Dermis blood vessel endothelial cell (primary cell): ENCODE data around the gene HOXC13. TPM values are rescaled to one million over a fixed set of nuclear protein-coding genes. Genes with fewer than 3 reads are reported as not detected.
A peak's percentile ranks its signal among the peaks of the same experiment; 100 is the strongest.

Source experiments
- DNase-seq: peaks from one replicate; pipeline ENCODE4 v3.0.0; 2010
- total RNA-seq: library from RNA; depleted of rRNA; stranded (reverse); fragments of >200 nt; gene quantifications from 2 replicates; pipeline ENCODE4 v1.2.3, GENCODE V29; 2014

The HOXC13 gene
- total RNA-seq, 1 donor from 2014 or later = not detected

DNA sequence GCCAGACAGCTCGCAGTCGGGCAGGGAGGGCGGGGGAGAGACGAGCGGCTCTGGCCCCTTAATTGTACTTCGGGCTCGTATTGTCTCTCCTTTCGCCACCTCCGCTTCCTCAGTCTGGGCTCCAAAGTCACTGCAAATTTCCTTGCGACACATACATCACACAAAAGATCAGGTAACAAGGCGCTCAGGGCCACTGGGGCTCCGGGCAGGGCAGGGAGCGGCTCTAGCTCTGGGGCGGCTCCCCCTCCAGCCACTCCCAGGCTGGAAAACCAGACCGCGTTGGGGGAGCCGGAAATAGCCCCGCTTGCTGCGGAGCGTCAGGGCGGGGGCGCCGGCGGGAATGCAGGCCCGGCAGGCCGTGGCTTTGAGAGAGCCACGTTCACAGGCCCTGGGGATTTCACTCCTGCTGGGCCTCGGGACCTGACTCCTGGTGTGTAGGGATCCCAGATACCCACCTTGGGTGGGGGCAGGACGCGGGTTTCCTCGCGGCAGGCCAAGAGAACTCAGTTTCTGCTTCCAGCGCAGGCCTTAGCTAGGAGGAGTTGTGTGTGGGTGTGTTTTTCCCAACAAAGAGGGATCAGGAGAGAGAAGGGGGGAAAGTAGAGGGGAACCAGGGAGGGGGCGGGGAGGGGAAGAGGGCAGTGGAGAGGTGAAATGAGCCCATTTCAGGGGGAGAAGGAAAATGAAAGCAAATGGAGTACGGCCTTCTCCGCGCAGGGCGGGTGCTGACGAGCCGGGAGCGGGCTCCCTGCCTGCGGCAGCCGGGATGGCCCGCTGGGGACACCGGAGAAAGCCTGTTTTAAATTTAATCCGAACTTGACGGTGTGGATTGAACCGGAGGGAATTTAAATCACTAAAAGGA is 57.0 kb downstream of the HOXC13 start:
- DNase-seq = peak; percentile 22

Other genes with a start within 250 kb of the HOXC13 start
- 87.6 and 98.4 TPM in 2 replicates for gene CALCOCO1, start 211.4 kb upstream of the HOXC13 start, total RNA-seq
- gene CISTR, start 186.9 kb upstream of the HOXC13 start, total RNA-seq = not detected in 2 replicates
- gene HOXC12, start 16.1 kb downstream of the HOXC13 start, total RNA-seq = not detected in 2 replicates
- not detected in 2 replicates for gene HOXC11, start 34.3 kb downstream of the HOXC13 start, total RNA-seq
- not detected in 2 replicates for gene HOTAIR, start 36.1 kb downstream of the HOXC13 start, total RNA-seq
- gene HOXC10, start 46.3 kb downstream of the HOXC13 start, total RNA-seq = 0.28 and 0.85 TPM in 2 replicates
- 0.28 and 0.68 TPM in 2 replicates for gene HOXC9, start 61.3 kb downstream of the HOXC13 start, total RNA-seq
- not detected in 2 replicates for gene HOXC8, start 70.2 kb downstream of the HOXC13 start, total RNA-seq
- gene HOXC6, start 89.6 kb downstream of the HOXC13 start, total RNA-seq = under 0.01 and 0.05 TPM in 2 replicates
- gene HOXC5, start 94.2 kb downstream of the HOXC13 start, total RNA-seq = not detected in 2 replicates
- not detected in 2 replicates for gene HOXC4, start 115.0 kb downstream of the HOXC13 start, total RNA-seq